Fibroblast of the aortic adventitia (primary cell): Measurements from ENCODE around the gene EML4. TPM values are rescaled to one million over a fixed set of nuclear protein-coding genes. Genes with fewer than 3 reads are reported as not detected.
"Not testable (repeated sequence)": the region's sequence is repeated elsewhere in the genome, so short reads cannot be mapped to it uniquely, and the experiment has no call there.

Experiments used
- DNase-seq: peaks from one replicate; pipeline ENCODE4 v3.0.0-alpha.2; 2010; ENCODE audit warnings: low read depth
- H3K4me3 ChIP-seq: 2 replicates; pipeline ENCODE4 v1.5.1; 2011; ENCODE audit warnings: low read depth, mild to moderate bottlenecking, control low read depth, low read length, moderate library complexity
- CTCF ChIP-seq: IDR thresholded peaks from 2 replicates; pipeline ENCODE4 v1.5.1; 2011; ENCODE audit warnings: mild to moderate bottlenecking, low read length, control low read depth, inconsistent platforms; ENCODE audit not compliant: insufficient read depth
- total RNA-seq: library from RNA; depleted of rRNA; stranded (reverse); fragments of >200 nt; gene quantifications from 2 replicates; pipeline ENCODE4 v1.2.3, GENCODE V29; 2012; ENCODE audit warnings: low replicate concordance

EML4 gene
- total RNA-seq, 1 donor = 50.9 TPM

- no peak for DNase-seq
- TF ChIP-seq CTCF = no peak
These were observed 163.4 kb downstream of the EML4 start for GRCh38 chr2:42332575-42332974.

GRCh38 chr2:42333579-42333978 is 164.4 kb downstream of the EML4 start:
- no peak overlapping the region for H3K4me3 ChIP-seq
- no peak for TF ChIP-seq CTCF

More at GRCh38 chr2:42332575-42332974, 163.4 kb downstream of the EML4 start:
- no peak overlapping the region for H3K4me3 ChIP-seq

GRCh38 chr2:42334220-42334619 is 165.1 kb downstream of the EML4 start:
- no peak for TF ChIP-seq CTCF
- DNase-seq = no peak
- H3K4me3 ChIP-seq = no peak overlapping the region

More at GRCh38 chr2:42333579-42333978, 164.4 kb downstream of the EML4 start:
- no peak for DNase-seq

- not testable (repeated sequence) for H3K4me3 ChIP-seq, DNase-seq
These were observed 165.7 kb downstream of the EML4 start for GRCh38 chr2:42334865-42335264.

GRCh38 chr2:42335514-42336104 is 166.5 kb downstream of the EML4 start:
- DNase-seq = no peak
- no peak overlapping the region for H3K4me3 ChIP-seq
- TF ChIP-seq CTCF = no peak

- no peak for TF ChIP-seq CTCF
- H3K4me3 ChIP-seq = no peak overlapping the region
- DNase-seq = no peak
These were observed 167.3 kb downstream of the EML4 start for GRCh38 chr2:42336361-42336965.

GRCh38 chr2:42337356-42337820 is 168.2 kb downstream of the EML4 start:
- no peak for DNase-seq
- no peak overlapping the region for H3K4me3 ChIP-seq
- no peak for TF ChIP-seq CTCF
